Gastrocnemius medialis (tissue), 4 donors: ENCODE results near the gene FUT1.

Experiments
- POLR2A ChIP-seq, 2 donors: fragments of 450-650 bp; IDR thresholded peaks; one replicate each; pipeline ENCODE4 v1.6.1; 2017; ENCODE audit warnings: antibody characterized with exemption in 2 of 2, mild to moderate bottlenecking in 2 of 2, moderate library complexity in 2 of 2
- TF ChIP-seq, protein P1 (sequence below), 5 experiments: fragments of 450-650 bp in 3 of 5; fragments of 200-600 bp in 2 of 5; sonication (generic) in 2 of 5; IDR thresholded peaks in 4 of 5; conservative IDR thresholded peaks in 1 of 5; 1 replicate in 4 of 5; 2 replicates in 1 of 5; pipeline ENCODE4 v1.5.1; 2016 to 2019; ENCODE audit warnings: antibody characterized with exemption in 5 of 5, mild to moderate bottlenecking in 3 of 5, moderate library complexity in 3 of 5

DNA sequence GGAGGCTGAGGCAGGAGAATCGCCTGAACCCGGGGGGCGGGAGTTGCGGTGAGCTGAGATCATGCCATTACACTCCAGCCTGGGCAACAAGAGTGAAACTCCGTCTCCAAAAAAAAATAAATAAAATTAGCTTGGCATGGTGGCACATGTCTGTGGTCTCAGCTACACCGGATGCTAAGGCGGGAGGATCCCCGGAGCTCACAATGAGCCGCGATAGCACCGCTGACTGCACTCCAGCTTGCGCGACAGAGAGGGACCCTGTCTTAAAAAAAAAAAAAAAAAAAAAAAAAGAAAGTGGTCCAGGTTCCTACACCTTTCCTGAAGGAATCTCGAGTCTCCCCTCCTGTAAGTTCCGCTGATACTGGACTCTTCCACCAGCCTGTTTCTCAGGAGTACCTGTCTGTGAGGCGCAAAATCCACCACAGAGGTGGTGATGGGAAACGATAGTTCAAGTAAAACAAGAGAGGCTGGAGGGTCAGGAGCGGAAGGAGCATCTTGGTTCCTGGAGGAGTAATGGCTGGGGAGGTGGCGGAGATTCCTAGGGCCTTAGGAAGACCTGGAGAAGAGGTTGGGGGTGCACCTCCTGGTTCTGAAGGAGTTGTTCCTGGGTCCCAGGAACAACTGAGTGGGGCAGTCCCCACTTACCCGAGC lies 471 bp downstream of the FUT1 start:
- TF ChIP-seq, protein P1, sequence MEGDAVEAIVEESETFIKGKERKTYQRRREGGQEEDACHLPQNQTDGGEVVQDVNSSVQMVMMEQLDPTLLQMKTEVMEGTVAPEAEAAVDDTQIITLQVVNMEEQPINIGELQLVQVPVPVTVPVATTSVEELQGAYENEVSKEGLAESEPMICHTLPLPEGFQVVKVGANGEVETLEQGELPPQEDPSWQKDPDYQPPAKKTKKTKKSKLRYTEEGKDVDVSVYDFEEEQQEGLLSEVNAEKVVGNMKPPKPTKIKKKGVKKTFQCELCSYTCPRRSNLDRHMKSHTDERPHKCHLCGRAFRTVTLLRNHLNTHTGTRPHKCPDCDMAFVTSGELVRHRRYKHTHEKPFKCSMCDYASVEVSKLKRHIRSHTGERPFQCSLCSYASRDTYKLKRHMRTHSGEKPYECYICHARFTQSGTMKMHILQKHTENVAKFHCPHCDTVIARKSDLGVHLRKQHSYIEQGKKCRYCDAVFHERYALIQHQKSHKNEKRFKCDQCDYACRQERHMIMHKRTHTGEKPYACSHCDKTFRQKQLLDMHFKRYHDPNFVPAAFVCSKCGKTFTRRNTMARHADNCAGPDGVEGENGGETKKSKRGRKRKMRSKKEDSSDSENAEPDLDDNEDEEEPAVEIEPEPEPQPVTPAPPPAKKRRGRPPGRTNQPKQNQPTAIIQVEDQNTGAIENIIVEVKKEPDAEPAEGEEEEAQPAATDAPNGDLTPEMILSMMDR (IDR thresholded peaks at IDR 0.05 in 4 of 5, conservative IDR thresholded peaks at IDR 0.05 in 1 of 5), result no peak
- no peak for TF ChIP-seq POLR2A (IDR thresholded peaks at IDR 0.05)
